SK-N-SH (cell line): ENCODE results near the gene IGDCC3. TPM values are rescaled to one million over a fixed set of nuclear protein-coding genes. Genes with fewer than 3 reads are reported as not detected.

Source experiments
- CTCF ChIA-PET: fragments of 300-600, 350-600 bp; formaldehyde crosslinking; extraction: SDS; loops from one replicate; lab custom pipeline; 2021; lab: Yijun Ruan, JAX
- POLR2A ChIA-PET: fragments of 350-600 bp; sonication (Branson Sonifier 250); formaldehyde crosslinking; extraction: SDS; loops from one replicate; lab custom pipeline; 2020; ENCODE audit warnings: antibody characterized with exemption, inconsistent platforms; lab: Yijun Ruan, JAX
- DNase-seq: peaks from one replicate; pipeline ENCODE4 v3.0.0; 2012
- H2AFZ ChIP-seq: fragments of 200-600 bp; sonication (generic); 2 replicates; pipeline ENCODE4 v1.8.1; 2016; ENCODE audit warnings: antibody characterized with exemption, mild to moderate bottlenecking, low read depth
- H3F3A ChIP-seq: fragments of 200-600 bp; sonication (generic); replicated peaks from 2 replicates; pipeline ENCODE3; 2016; ENCODE audit warnings: antibody characterized with exemption, mild to moderate bottlenecking; ENCODE audit not compliant: insufficient read depth
- H3K27ac ChIP-seq, 2 experiments: fragments of 200-500 bp in 1 of 2; fragments of 200-600 bp in 1 of 2; sonication (Bioruptor generic) in 1 of 2; sonication (generic), shearing (Covaris generic) in 1 of 2; 2 replicates each; pipeline versions ENCODE4 v1.5.1 to v1.6.1; 2014 to 2016; ENCODE audit warnings: low read depth in 2 of 2, inconsistent platforms in 1 of 2, low read length in 1 of 2, mild to moderate bottlenecking in 1 of 2, mixed read lengths in 1 of 2
- H3K27me3 ChIP-seq: fragments of 200-600 bp; sonication (generic), shearing (Covaris generic); 2 replicates; pipeline ENCODE4 v1.6.1; 2016; ENCODE audit warnings: mixed run types; ENCODE audit not compliant: insufficient read depth
- H3K36me3 ChIP-seq, 2 experiments: fragments of 200-500 bp in 1 of 2; fragments of 200-600 bp in 1 of 2; sonication (Bioruptor generic) in 1 of 2; sonication (generic) in 1 of 2; replicated peaks in 1 of 2; 2 replicates each; pipeline versions ENCODE3 to v1.5.1; 2014 to 2016; ENCODE audit warnings: low read length in 1 of 2, mild to moderate bottlenecking in 1 of 2; ENCODE audit not compliant: insufficient read depth in 2 of 2, control insufficient read depth in 1 of 2
- H3K4me1 ChIP-seq, 2 experiments: fragments of 200-500 bp in 1 of 2; fragments of 200-600 bp in 1 of 2; sonication (Bioruptor generic) in 1 of 2; sonication (generic), shearing (Covaris generic) in 1 of 2; 2 replicates each; pipeline versions ENCODE4 v1.5.1 to v1.6.1; 2014 to 2016; ENCODE audit warnings: low read depth in 1 of 2, low read length in 1 of 2, mixed run types in 1 of 2; ENCODE audit not compliant: insufficient read depth in 2 of 2, control insufficient read depth in 1 of 2
- H3K4me2 ChIP-seq: fragments of 200-600 bp; sonication (generic), shearing (Covaris generic); 2 replicates; pipeline ENCODE4 v1.6.1; 2017; ENCODE audit warnings: mixed run types
- H3K4me3 ChIP-seq, 2 experiments: fragments of 200-500 bp in 1 of 2; fragments of 200-600 bp in 1 of 2; sonication (Bioruptor generic) in 1 of 2; sonication (generic), shearing (Covaris generic) in 1 of 2; 2 replicates each; pipeline versions ENCODE4 v1.5.1 to v1.8.1; 2014 to 2016; ENCODE audit warnings: low read depth in 2 of 2, inconsistent platforms in 1 of 2, low read length in 1 of 2, mild to moderate bottlenecking in 1 of 2, mixed read lengths in 1 of 2, moderate library complexity in 1 of 2
- H3K79me2 ChIP-seq: fragments of 200-600 bp; sonication (generic); 2 replicates; pipeline ENCODE4 v1.8.1; 2017; ENCODE audit warnings: mild to moderate bottlenecking; ENCODE audit not compliant: insufficient read depth
- H3K9ac ChIP-seq: fragments of 200-600 bp; sonication (generic); 2 replicates; pipeline ENCODE4 v1.6.1; 2017; ENCODE audit warnings: mixed run types
- H3K9me2 ChIP-seq: fragments of 200-600 bp; sonication (generic); 2 replicates; pipeline ENCODE4 v1.6.1; 2017; ENCODE audit warnings: mixed run types
- H3K9me3 ChIP-seq: fragments of 200-600 bp; sonication (generic); 2 replicates; pipeline ENCODE4 v1.6.1; 2017; ENCODE audit warnings: mixed run types, mild to moderate bottlenecking, moderate library complexity
- H4K20me1 ChIP-seq: fragments of 200-600 bp; sonication (generic); 2 replicates; pipeline ENCODE4 v1.6.1; 2017; ENCODE audit warnings: mild to moderate bottlenecking, mixed run types; ENCODE audit not compliant: insufficient read depth
- CHD2 ChIP-seq: fragments of 150-350 bp; IDR thresholded peaks from 2 replicates; pipeline ENCODE4 v1.6.1; 2018; ENCODE audit warnings: low read length; ENCODE audit not compliant: partially characterized antibody
- ELF1 ChIP-seq: IDR thresholded peaks from 2 replicates; pipeline ENCODE4 v1.4.0; 2012
- EZH2phosphoT487 ChIP-seq: fragments of 200-600 bp; sonication (generic); IDR thresholded peaks from 2 replicates; pipeline ENCODE4 v1.6.1; 2017; ENCODE audit warnings: low read depth, mixed run types, mild to moderate bottlenecking, antibody characterized with exemption, moderate library complexity, borderline replicate concordance
- FOSL2 ChIP-seq: IDR thresholded peaks from 2 replicates; pipeline ENCODE4 v1.4.0; 2012; ENCODE audit warnings: low read depth, mild to moderate bottlenecking, moderate library complexity, borderline replicate concordance
- FOXM1 ChIP-seq: IDR thresholded peaks from 2 replicates; pipeline ENCODE4 v1.4.0; 2012; ENCODE audit warnings: low read depth, mild to moderate bottlenecking
- IRF3 ChIP-seq: fragments of 150-350 bp; IDR thresholded peaks from 2 replicates; pipeline ENCODE4 v1.6.1; 2016; ENCODE audit warnings: mild to moderate bottlenecking, low read depth, low read length
- JUND ChIP-seq: IDR thresholded peaks from 2 replicates; pipeline ENCODE4 v1.4.0; 2012
- MEF2A ChIP-seq: IDR thresholded peaks from 2 replicates; pipeline ENCODE4 v1.4.0; 2012; ENCODE audit warnings: low read depth, borderline replicate concordance
- NFIC ChIP-seq: IDR thresholded peaks from 2 replicates; pipeline ENCODE4 v1.4.0; 2012; ENCODE audit warnings: borderline replicate concordance
- NRF1 ChIP-seq: IDR thresholded peaks from 2 replicates; pipeline ENCODE4 v1.6.1; 2012; ENCODE audit warnings: low read depth, mild to moderate bottlenecking, low read length
- POLR2AphosphoS5 ChIP-seq: IDR thresholded peaks from 2 replicates; pipeline ENCODE4 v1.6.1; 2012; ENCODE audit warnings: low read depth, low read length
- RAD21 ChIP-seq: IDR thresholded peaks from 2 replicates; pipeline ENCODE4 v1.6.1; 2012; ENCODE audit warnings: mild to moderate bottlenecking, low read length
- SMC3 ChIP-seq: IDR thresholded peaks from 2 replicates; pipeline ENCODE4 v1.6.1; 2012; ENCODE audit warnings: low read depth, low read length, improper control_type of control experiment
- TAF1 ChIP-seq: IDR thresholded peaks from 2 replicates; pipeline ENCODE4 v1.6.1; 2012; ENCODE audit warnings: low read depth, mild to moderate bottlenecking, low read length, moderate library complexity, borderline replicate concordance
- TCF12 ChIP-seq: IDR thresholded peaks from 2 replicates; pipeline ENCODE4 v1.4.0; 2012
- YY1 ChIP-seq: IDR thresholded peaks from 2 replicates; pipeline ENCODE4 v1.4.0; 2012; ENCODE audit warnings: low read depth, mild to moderate bottlenecking
- WGBS: methylation state at CpG from one replicate; pipeline ENCODE4 v1.1.6; 2017; ENCODE audit warnings: low lambda C conversion rate; 5-methylcytosine and 5-hydroxymethylcytosine counted together
- polyA plus RNA-seq, 3 experiments: library from polyadenylated mRNA; depleted of rRNA; stranded (reverse); fragments of >200 nt; gene quantifications; 2 replicates each; pipeline ENCODE4 v1.2.3, GENCODE V29; 2012
- TF ChIP-seq, protein P1 (sequence below): IDR thresholded peaks from 2 replicates; pipeline ENCODE4 v1.4.0; 2012; ENCODE audit warnings: low read depth, borderline replicate concordance
- TF ChIP-seq, protein P2 (sequence below): IDR thresholded peaks from 2 replicates; pipeline ENCODE4 v1.6.1; 2012; ENCODE audit warnings: mild to moderate bottlenecking, low read depth, low read length, moderate library complexity
- TF ChIP-seq, protein P3 (sequence below): IDR thresholded peaks from 2 replicates; pipeline ENCODE4; 2012

The IGDCC3 gene
- polyA plus RNA-seq, 1 of the 3 experiments (the other 2 are of a cell fraction): 0.43 TPM

GRCh38 chr15:65365229-65365628 lies 12.6 kb downstream of the IGDCC3 start (continued):
- TF ChIP-seq, protein P1, sequence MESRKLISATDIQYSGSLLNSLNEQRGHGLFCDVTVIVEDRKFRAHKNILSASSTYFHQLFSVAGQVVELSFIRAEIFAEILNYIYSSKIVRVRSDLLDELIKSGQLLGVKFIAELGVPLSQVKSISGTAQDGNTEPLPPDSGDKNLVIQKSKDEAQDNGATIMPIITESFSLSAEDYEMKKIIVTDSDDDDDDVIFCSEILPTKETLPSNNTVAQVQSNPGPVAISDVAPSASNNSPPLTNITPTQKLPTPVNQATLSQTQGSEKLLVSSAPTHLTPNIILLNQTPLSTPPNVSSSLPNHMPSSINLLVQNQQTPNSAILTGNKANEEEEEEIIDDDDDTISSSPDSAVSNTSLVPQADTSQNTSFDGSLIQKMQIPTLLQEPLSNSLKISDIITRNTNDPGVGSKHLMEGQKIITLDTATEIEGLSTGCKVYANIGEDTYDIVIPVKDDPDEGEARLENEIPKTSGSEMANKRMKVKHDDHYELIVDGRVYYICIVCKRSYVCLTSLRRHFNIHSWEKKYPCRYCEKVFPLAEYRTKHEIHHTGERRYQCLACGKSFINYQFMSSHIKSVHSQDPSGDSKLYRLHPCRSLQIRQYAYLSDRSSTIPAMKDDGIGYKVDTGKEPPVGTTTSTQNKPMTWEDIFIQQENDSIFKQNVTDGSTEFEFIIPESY: no peak
- TF ChIP-seq ELF1 (no peak), TAF1 (no peak), CHD2 (no peak), IRF3 (no peak), FOXM1 (no peak), TCF12 (peak; percentile 75)

DNA sequence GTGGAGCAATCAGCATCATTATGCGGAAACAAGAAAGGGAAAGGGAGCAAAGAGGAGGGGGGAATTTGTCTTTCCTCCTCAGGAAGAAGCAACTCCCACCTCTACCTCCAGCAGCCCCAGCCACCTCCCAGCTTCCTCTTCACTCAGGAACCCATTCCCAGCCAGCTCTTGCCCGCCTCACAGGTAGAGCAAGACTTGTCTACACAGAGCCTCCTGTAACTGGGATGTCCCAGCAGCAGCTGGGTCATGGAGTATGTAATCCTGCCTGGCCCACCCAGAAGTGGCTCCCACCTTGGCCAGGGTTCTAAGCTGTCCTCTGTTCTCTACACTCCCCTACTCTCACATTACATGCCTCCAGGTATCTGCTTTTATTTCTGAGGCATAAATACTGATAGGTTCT lies 14.0 kb downstream of the IGDCC3 start:
- Histone ChIP-seq H3K36me3 (no peaks in the 10 kb centered on the region), H3K9me2 (no peaks in the 10 kb centered on the region), H3K4me3 (no peak overlapping the region), H3K27ac (no peak overlapping the region), H3K27me3 (no peaks in the 10 kb centered on the region), H2AFZ (no peak overlapping the region), H3F3A (no peaks in the 10 kb centered on the region), H3K79me2 (no peaks in the 10 kb centered on the region), H4K20me1 (no peaks in the 10 kb centered on the region), H3K4me2 (no peak overlapping the region), H3K4me1 (peaks cover 0 to 18% of the 10 kb centered on the region in 2 experiments; a peak in 1 of 4 replicates), H3K9me3 (no peaks in the 10 kb centered on the region), H3K9ac (no peak overlapping the region)
- no peak for DNase-seq
- no peak for TF ChIP-seq FOXM1
- TF ChIP-seq, all 33 proteins: peak for 0
- ChIA-PET CTCF (interaction anchor here (1.0 to 3.8 kb wide), 4 partner anchors 22 to 66 kb away, joined by 3 to 14 read pairs (median 6); no protein-coding TSS in a partner anchor), POLR2A (interaction anchor here (0.6 kb wide), 1 partner anchor 18 kb away, joined by 3 read pairs; no protein-coding TSS in a partner anchor)
- WGBS: 73% methylated on average over 2 of the region's 2 CpGs

- no peaks in the 10 kb centered on the region for H3K79me2 ChIP-seq
- H3K27me3 ChIP-seq: no peaks in the 10 kb centered on the region
- WGBS: 70% methylated on average over 4 of the region's 7 CpGs
- CTCF ChIA-PET: interaction anchor here (1.0 to 3.8 kb wide), 3 partner anchors 22 to 38 kb away, joined by 4 to 14 read pairs (median 7); no protein-coding TSS in a partner anchor
- H4K20me1 ChIP-seq: no peaks in the 10 kb centered on the region
- POLR2A ChIA-PET: interaction anchor here (0.6 kb wide), 1 partner anchor 18 kb away, joined by 3 read pairs; no protein-coding TSS in a partner anchor
- no peak overlapping the region for H3K9ac ChIP-seq
- no peaks in the 10 kb centered on the region for H3K9me2 ChIP-seq
- H3K4me3 ChIP-seq: no peak overlapping the region
- DNase-seq: no peak
- H2AFZ ChIP-seq: no peak overlapping the region
- peaks cover 0 to 14% of the 10 kb centered on the region in 2 experiments; a peak in 1 of 4 replicates for H3K4me1 ChIP-seq
- no peaks in the 10 kb centered on the region for H3F3A ChIP-seq
- no peak overlapping the region for H3K4me2 ChIP-seq
- no peaks in the 10 kb centered on the region for H3K36me3 ChIP-seq
- H3K9me3 ChIP-seq: no peaks in the 10 kb centered on the region
- no peak overlapping the region for H3K27ac ChIP-seq
- TF ChIP-seq EZH2phosphoT487 (no peak), NFIC (no peak), FOSL2 (no peak), RAD21 (no peak), CHD2 (no peak), SMC3 (no peak), TAF1 (no peak), POLR2AphosphoS5 (no peak), YY1 (no peak), JUND (no peak), MEF2A (no peak), NRF1 (no peak), TCF12 (no peak), FOXM1 (no peak)
- TF ChIP-seq, protein P2, sequence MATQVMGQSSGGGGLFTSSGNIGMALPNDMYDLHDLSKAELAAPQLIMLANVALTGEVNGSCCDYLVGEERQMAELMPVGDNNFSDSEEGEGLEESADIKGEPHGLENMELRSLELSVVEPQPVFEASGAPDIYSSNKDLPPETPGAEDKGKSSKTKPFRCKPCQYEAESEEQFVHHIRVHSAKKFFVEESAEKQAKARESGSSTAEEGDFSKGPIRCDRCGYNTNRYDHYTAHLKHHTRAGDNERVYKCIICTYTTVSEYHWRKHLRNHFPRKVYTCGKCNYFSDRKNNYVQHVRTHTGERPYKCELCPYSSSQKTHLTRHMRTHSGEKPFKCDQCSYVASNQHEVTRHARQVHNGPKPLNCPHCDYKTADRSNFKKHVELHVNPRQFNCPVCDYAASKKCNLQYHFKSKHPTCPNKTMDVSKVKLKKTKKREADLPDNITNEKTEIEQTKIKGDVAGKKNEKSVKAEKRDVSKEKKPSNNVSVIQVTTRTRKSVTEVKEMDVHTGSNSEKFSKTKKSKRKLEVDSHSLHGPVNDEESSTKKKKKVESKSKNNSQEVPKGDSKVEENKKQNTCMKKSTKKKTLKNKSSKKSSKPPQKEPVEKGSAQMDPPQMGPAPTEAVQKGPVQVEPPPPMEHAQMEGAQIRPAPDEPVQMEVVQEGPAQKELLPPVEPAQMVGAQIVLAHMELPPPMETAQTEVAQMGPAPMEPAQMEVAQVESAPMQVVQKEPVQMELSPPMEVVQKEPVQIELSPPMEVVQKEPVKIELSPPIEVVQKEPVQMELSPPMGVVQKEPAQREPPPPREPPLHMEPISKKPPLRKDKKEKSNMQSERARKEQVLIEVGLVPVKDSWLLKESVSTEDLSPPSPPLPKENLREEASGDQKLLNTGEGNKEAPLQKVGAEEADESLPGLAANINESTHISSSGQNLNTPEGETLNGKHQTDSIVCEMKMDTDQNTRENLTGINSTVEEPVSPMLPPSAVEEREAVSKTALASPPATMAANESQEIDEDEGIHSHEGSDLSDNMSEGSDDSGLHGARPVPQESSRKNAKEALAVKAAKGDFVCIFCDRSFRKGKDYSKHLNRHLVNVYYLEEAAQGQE: no peak
- TF ChIP-seq, protein P3, sequence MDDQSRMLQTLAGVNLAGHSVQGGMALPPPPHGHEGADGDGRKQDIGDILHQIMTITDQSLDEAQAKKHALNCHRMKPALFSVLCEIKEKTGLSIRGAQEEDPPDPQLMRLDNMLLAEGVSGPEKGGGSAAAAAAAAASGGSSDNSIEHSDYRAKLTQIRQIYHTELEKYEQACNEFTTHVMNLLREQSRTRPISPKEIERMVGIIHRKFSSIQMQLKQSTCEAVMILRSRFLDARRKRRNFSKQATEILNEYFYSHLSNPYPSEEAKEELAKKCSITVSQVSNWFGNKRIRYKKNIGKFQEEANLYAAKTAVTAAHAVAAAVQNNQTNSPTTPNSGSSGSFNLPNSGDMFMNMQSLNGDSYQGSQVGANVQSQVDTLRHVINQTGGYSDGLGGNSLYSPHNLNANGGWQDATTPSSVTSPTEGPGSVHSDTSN: no peak
Observed at GRCh38 chr15:65363306-65363705, 14.5 kb downstream of the IGDCC3 start.
